KBM-7 (cell line): ENCODE results near the gene VPS51.
"Not testable (repeated sequence)": the region's sequence is repeated elsewhere in the genome, so short reads cannot be mapped to it uniquely, and the experiment has no call there.

Experiments used
- DNase-seq: peaks from one replicate; pipeline ENCODE4 v3.0.0-alpha.2; 2015
- in situ Hi-C: fragments of 300-500 bp; cut with MboI; formaldehyde crosslinking; loops from 2 replicates; pipeline ENCODE4 v1.14.3; 2020; ENCODE audit warnings: low sequenced_read_pairs, low pct_unique_long_range_greater_than_20kb, mixed read lengths

VPS51 gene

DNA sequence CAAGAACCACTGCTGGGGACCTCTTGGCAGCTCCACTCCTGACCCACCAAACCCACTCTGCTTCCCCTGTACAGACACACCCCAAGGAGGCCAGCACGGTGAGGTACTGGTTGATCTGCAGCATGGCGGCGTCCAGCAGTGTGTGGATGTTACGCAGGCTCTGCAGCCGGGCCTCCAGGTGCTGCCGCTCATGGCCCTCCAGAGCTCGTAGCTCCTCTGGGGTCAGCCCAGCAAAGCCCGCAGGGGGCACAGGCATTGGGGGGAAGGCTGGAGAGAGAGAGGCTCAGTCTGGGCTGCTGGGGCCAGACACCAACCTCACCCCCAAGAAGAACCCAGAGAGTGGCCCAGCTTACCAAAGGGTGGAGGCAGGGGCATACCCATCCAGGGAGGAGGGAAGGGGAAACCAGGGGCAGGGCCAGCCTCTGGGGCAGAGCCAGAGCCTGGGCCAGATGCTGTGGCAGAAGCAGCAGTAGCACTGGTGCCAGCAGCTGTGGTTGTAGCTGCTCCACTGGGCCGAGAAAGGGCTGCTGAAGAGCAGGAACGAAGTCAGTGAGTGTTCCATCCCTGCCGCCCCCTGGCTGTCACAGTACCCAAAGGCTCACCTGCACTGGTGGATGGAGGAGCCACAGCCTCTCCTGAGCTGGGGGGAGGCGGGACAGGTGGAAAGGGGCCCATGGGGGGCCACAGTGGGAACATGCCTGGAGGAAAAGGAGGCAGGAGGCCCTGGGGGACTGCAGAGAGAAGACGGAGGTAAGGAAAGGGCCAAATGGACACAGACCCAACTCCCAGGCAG is 33.8 kb downstream of the VPS51 start:
- in situ Hi-C loops, result no loop called here
- no peak for DNase-seq

DNA sequence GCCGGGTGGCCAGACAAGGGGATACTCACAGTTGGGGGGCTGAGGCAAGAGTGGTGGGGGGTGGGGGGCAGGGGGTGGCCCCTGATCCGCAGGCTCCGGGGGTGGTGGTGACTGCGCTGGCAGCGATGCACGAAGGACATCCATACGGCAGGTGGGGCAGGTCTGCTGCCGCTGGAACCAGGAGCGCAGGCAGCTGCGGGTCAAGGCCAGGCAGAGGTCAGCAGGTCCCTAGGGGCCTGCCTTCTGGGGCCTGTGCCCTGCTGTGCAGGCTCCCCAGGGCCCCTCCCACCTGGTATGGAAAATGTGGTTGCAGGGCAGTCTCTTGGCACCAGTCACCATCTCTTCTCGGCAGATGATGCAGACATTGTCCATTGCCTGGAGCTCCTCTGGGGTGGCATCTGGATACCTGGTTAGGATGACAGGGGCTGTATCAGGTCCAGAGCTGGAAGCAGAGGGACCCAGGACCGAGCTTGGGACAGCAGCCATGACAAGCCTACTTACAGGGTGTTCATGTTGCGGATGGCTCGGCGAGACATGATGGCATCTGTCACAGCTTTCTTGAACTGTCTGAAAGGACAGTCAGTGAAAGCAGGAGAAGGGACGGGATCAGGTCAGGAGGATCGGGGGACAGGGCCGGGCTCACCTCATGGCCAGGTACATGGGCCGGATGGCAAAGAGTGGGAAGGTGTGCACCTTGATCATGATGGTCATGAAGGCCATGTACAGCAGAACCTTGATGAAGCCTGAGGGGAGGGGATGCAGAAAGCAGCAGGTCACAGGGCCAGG is 34.8 kb downstream of the VPS51 start:
- in situ Hi-C loops, result no loop called here
- no peak for DNase-seq

DNA sequence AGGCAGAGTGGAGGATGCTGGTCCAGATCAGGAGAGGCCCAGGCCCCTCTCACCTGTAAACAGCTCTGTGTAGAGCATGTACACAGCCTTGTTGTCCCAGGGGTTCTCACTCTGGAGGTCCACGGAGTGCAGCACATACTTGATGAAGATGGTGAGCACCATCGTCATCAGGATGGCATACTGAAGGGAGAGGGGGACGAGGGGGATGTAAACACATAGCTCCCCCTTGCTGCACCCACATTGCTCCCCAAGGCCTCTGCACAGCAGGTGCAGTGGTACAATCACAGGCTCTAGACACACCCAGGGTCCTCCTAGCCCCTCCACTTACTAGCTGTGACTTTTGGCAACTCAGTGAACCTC is 35.4 kb downstream of the VPS51 start:
- in situ Hi-C loops, result no loop called here
- no peak for DNase-seq

DNA sequence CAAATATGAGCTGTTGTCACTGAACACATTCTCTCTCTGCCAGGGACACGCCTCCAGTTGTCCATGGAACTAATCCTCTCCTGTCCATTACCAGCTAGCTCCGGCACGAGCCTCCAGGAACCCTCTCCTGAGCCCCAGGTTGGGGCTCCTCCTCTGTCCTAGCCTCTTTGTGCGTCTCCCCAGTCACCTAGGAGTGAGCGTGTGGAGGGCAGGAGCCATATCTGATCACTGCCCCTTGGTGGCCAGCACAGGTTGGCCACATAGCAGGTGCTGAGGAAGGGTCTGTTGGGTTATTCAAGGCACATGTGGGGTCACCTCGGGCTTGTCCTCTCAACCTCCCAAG is 35.9 kb downstream of the VPS51 start:
- no peak for DNase-seq
- in situ Hi-C loops, result no loop called here

DNA sequence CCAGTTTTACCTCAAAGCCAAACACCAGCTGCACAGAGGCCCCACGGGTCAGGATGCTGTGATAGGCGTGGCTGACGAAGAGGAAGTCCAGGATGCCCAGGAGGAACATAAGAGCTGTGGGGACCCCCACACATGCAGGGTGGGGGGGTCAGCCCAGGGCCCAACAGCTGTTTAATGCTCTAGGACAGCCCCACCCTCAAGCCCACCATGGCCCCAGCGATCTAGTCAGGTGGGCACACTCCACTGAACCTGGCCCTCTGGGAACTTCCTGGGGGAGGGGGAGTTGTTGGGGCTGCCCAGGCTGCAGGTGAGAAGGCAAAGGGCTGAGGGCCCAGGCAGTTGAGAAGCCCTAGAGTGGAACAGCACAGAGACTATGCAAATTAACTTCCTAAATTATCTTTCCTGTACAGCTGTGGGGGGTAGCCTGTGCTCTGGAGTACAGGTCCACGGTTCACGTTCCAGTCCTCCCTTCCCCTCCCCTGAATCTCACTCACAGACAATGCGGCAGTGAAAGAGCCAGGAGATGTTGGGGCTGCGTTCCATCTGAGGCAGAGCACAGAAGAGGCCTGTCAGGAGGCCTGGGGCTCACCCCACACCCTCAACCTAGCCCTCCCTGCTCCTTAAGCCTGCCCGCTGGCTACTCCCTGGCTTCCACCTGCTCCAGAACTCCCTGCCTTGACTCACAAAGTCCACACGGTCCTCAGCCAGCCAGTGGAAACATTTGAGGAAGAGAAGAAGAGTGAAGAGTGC is 36.4 kb downstream of the VPS51 start:
- in situ Hi-C loops, result no loop called here
- no peak for DNase-seq

DNA sequence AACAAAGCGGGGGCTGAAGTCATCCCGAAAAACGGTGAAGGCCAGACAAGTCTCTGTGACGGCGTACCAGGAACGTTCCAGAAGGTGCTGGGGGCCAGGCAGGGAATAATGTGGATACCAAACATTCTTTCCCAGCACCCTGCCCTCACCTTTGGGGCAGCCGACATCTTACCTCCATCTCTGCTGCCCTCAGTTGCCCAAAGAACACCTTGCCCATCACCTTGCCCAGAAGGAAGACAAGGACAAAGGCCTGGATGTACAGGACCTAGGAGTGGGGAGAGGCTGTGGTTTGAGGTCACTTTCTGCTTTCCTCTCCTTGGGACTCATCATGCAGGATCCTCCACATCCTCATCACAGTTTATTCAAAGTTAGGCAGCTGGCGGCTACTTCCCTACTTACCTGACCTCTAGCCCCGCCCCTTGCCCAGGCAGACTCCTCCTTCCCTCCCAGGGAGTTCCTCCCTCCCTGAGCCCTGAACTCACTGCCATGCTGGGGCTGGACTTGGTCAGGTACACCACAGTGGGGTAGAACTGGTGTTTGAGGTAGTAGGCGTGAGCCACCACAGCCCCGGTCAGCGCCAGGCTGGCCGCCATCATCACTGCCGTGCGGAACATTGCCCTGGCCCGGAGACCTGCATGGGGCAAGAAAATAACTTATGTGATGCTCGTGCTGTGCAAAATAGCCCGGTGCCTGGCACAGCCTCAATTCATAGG is 37.1 kb downstream of the VPS51 start:
- in situ Hi-C loops, result no loop called here
- peak; percentile 56 for DNase-seq

DNA sequence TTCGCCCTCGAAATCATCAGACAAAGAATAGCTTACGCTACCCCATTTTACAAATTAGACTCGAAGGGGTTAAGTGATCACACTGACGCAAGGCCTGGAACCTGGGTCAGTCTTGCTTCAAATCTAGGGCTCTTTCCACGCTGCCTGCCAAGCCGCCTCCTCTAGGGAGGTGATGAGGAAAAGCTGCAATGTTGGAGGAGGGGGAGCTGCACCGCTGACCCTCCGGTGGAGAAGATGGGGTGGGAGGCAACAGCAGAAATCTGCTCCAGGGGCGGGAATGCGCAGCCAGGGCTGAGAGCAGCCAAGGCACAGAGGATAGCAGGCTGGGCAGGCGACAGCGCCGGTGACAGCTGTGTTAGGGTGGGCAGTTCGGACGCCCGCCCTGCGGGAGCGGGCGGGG is 37.7 kb downstream of the VPS51 start:
- no peak for DNase-seq
- in situ Hi-C loops, result no loop called here

DNA sequence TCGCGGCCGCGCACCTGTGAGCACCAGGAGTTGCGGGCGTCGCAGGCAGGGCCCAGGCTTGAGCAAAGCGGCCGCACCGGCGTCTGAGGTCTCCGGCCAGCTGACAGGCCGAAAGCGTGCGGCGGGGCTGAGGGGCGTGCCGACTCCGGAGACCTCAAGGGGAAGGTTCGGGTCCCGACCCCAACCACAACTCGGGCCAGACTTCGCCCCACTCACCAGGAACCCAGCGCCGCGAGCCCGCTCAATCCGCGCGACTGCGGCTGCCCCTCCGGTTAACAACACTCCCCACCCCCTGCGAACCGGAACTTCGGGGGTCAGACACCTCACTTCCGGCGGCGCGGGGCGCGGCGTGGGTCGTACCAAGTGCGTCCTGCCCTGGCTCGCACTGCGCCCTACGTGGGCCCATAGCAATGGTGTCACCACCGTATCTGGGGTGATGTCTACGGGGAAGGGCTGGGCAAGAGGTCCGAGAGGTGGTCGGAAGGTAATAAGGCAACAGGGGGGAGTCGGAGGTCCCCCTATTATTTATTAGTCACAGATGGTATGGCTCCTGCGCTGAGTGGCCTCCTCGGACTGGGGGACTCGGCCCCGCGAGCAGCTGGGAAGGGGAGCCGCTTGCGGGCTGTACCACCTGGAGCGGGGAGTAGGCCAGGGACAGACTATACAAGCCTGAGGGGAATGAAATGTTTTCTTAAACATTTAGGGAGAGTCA is 38.4 kb downstream of the VPS51 start, which contains the start of gene SYVN1:
Gene SYVN1, minus strand, starts transcription at position 280 of the 712 bp plus-strand sequence. CDS start 918 bp downstream, outside the sequence.
- in situ Hi-C loops, result no loop called here
- peak; percentile 91 for DNase-seq

DNA sequence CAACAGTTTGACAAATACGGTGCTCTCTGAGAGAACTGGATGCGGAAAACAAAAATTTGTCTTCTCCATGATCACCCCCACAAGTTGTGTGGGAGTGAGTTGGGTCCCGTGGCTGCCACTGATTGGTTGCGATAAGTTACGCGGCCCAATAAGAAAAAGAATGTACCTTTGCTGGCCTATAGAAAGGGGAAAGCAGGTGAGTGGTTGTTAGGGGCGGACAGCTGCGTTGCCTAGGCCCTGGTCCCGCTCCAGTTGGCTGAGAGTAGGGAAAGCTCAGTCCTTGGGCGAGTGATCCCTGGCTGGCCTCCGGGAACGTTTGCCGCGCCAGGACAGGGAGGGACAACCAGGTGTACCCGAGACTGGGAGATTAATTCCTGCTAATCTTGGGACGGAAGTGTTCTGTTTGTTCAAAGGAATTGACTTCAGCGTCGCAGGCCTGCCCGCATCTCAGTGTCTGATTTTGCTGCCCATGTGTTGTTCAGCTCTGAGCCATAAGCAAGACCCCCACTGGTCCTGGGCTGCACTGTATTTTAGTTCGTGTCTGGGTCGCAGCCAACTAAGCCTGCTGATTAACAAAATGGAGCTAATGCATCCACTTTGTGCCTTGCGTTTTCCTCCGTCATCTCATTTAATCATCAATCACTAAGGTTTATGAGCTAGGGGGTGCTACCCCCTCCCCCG is 39.1 kb downstream of the VPS51 start:
- peak; percentile 97 for DNase-seq

DNA sequence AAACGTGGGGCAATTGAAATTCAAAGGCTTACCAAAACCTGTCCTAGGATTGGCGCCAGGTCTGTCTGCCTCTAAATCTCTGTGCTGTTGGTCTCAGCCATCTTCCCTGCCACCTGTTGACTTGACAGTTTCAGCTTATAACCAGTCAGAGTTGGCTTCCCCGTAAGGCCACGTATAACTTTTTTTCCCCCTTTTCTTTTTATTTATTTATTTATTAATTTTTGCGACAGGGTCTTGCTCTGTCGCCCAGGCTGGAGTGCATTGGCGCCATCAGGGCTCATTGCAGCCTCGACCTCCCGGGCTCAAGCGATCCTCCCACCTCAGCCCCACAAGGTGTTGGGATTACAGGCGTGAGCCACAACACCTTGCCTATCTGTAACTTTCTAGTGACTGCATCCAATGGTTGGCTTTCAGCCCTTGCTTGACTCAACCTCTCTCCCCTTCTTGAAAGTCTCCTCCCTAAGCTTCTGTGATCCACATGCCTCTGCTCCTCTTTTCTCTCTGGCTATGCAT is 39.7 kb downstream of the VPS51 start:
- in situ Hi-C loops, result no loop called here
- DNase-seq, result no peak

More for the DNA sequence above, 39.1 kb downstream of the VPS51 start:
- in situ Hi-C loops, result no loop called here

DNA sequence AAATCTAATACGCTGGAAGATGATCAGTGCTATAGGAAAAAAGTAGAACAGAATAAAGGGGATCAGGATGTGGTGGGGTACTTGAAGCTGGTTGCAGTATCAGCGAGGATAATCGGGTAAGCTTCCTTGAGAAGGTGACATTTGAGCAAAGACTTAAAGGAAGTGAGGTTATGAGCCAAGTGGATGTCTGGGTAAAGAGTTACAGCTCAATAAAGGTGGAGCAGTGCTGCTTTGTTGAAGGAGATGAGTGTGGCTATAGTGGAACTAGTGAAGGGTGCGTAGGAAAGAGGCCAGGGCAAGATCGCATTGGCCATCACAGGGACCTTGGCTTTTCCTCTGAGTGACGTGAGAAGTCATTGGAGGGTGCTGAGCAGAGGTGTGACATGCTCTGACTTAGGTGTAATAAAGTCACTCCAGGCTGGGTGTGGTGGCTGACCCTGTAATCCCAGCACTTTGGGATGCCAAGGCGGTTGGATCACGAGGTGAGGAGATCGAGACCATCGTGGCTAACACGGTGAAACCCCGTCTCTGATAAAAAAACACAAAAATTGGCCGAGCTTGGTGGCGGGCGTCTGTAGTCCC is 40.6 kb downstream of the VPS51 start:
- DNase-seq, result no peak
- in situ Hi-C loops, result no loop called here

DNA sequence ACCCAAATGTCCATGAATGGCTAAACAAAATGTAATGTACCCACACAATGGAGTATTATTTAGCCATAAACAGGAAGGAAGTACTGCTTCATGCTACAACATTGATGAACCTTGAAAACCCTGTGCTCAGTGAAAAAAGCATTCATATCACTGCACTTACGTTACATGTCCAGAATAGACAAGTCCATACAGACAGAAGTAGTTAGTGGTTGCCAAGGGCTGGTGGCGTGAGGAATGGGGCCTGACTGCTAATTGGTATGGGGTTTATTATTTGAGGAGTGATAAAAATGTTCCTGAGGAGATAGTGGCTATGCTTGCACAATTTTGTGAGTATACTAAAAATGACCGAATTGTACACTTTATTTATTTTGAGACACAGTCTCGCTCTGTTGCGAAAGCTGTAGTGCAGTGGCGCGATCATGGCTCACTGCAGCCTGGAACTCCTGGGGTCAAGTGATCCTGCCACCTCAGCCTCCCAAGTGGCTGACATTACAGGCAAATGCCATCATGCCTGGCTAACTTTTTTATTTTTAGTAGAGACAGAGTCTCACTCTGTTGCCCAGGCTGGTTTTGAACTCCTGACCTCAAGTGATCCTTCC is 46.0 kb downstream of the VPS51 start:
- DNase-seq, result no peak
- in situ Hi-C loops, result no loop called here

DNA sequence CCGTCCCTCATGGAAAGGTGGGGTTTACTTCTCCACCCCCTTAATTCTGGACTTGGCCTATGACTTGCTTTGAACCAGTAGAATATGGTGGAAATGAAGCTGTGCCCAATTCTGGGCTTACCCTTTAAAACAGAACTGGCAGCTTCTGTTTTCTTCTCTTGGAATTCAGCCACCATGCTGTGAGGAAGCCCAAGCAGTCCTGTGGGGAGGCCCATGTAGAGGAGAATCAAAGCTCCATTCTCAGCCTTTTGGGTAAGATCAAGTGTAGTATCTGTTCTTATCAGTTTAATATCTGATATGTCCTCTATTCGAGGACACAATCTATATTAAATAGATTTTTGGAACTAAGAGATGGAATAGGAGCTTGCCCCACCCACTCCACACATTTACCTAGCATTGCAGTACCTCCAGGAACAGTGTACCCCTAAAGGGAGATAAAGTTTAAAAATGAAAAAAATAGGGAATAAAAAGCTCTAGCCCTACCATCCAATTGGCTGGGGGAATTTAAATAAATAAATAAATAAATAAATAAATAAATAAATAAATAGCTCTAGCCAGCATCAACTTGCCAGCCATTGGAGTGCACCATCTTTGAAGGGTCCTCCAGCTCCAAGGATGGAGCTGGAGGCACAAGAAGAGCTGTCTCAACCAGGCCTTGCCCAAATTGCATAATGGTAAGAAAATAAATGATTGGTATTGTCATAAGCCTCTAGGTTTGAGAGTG is 51.5 kb downstream of the VPS51 start:
- no peak for DNase-seq
- in situ Hi-C loops, result no loop called here

DNA sequence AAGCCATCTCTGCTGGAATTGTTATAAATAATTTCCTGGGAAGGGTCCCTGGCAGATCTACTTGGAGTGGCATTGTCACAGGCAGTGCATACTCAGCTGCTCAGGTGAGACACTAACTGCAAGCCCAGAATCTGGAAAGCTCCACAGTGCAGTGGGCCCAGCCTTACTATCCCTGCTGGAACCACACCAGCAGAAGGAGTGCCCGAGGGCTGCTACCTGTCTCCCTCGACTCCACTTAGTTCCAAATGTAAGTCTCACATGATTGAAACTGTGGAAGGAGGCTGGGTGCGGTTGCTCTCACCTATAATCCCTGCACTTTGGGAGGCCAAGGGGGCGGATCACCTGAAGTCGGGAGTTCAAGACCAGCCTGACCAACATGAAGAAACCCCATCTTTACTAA is 52.6 kb downstream of the VPS51 start:
- in situ Hi-C loops, result no loop called here
- DNase-seq, result no peak

DNA sequence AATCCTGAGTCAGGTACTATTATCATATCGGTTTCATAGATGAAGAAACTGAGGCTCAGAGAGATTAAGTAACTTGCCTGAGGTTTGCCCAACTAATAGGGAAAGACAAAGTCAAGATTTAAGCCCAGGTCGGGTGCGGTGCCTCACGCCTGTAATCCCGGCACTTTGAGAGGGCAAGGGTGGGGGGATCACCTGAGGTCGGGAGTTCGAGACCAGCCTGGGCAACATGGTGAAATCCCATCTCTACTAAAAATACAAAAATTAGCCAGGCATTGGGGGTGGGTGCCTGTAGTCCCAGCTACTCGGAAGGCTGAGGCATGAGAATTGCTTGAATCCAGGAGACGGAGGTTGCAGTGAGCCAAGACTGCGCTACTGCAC is 54.1 kb downstream of the VPS51 start:
- DNase-seq, in situ Hi-C loops: not testable (repeated sequence)

DNA sequence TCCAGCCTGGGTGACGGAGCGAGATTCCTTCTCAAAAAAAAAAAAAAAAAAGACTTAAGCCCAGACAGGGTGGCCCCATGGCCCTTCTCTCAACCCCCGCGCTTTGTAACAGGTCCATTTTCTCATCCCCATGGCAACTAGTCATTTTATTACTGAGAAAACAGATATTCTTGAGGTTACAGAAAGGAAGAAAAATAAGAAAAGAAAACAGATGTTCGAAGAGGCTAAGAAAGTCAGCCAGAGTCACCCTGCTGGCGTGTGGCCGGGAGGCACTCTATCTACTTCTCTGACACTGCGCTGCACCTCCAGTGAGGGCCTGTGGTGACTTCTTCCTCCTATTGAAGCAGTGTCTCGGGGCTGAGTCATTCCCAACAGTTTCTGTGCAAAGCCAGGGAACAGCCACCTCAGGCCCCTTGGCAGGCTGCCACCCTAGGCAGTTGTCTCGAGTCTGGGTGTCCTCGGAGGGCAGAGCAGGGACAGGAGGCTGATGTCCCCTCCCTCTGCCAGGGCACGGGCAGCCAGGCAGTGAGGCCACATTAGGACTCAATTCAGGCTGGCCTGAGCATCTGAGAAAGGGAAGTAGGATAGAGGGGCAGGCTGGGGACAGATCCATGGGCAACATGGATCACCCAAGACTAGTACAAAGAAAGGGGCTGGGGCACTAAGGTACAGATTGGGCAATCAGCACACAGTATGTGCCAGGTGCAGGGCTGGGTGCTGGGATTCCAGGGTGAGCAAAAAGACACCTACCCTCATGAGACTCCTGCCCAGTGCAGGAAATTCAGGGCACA is 54.7 kb downstream of the VPS51 start:
- in situ Hi-C loops, result no loop called here
- DNase-seq, result peak; percentile 91
